ENCODE results near the gene MIER2. TPM values are rescaled to one million over a fixed set of nuclear protein-coding genes. Genes with fewer than 3 reads are reported as not detected.

Gene MIER2
- total and polyA plus RNA-seq, 10 of the 15 experiments (the other 5 are each of a cell fraction or from before 2014, with no cell fraction given), result 0.48 to 23.6 (median 12.1) TPM

- in situ Hi-C loops (cut with MboI), result no loop called here
- no peak overlapping the region for H3K4me3 ChIP-seq
Observed at GRCh38 chr19:306151-306900, 38.3 kb downstream of the MIER2 start.

More at GRCh38 chr19:306151-306900, 38.3 kb downstream of the MIER2 start:
- Histone ChIP-seq H4K20me1 (ENCODE audit: control insufficient read depth, insufficient read depth) (no peaks in the 10 kb centered on the region), H3K4me2 (ENCODE audit: control insufficient read depth, insufficient read depth) (no peak overlapping the region), H3K27me3 (replicated peaks in 1 of 2; ENCODE audit: control insufficient read depth in 2 of 2, insufficient read depth in 2 of 2, low read length in 1 of 2) (no peaks in the 10 kb centered on the region), H3K27ac (ENCODE audit: control insufficient read depth, insufficient read depth) (no peak overlapping the region), H3K36me3 (ENCODE audit: control insufficient read depth in 2 of 2, insufficient read depth in 2 of 2, low read length in 1 of 2) (peaks cover 0 to 17% of the 10 kb centered on the region in 2 experiments; a peak in 3 of 4 replicates), H2AFZ (ENCODE audit: control insufficient read depth, low read depth, low read length) (no peak overlapping the region), H3K79me2 (ENCODE audit: control insufficient read depth, insufficient read depth, low read length) (no peaks in the 10 kb centered on the region), H3K4me1 (ENCODE audit: control insufficient read depth, insufficient read depth, low read length) (no peaks in the 10 kb centered on the region), H3K9me3 (replicated peaks; ENCODE audit: control insufficient read depth, insufficient read depth, low read length) (no peaks in the 10 kb centered on the region), H3K9ac (ENCODE audit: control insufficient read depth, insufficient read depth, low read length) (no peak overlapping the region)
- no TSS peak for BruUV-seq (replicated peaks)
- no peak for ATAC-seq
- FAIRE-seq, result no peak
- POLR2A ChIA-PET, result no interaction called here
- intact Hi-C loops (cut with micrococcal nuclease; ENCODE audit: unreplicated experiment), result no loop called here
- CTCF ChIA-PET, result no interaction called here
- WGBS (ENCODE audit: insufficient coverage, insufficient replicate concordance, low lambda C conversion rate, missing lambda C conversion rate), result 85% methylated on average over 49 of the region's 50 CpGs
- no peak for TF ChIP-seq HCFC1 (IDR thresholded peaks at IDR 0.05; ENCODE audit: low read length)
- TF ChIP-seq CUX1 (IDR thresholded peaks at IDR 0.05; ENCODE audit: insufficient replicate concordance, low read depth, low read length), result no peak
- no peak for TF ChIP-seq ZNF384 (IDR thresholded peaks at IDR 0.05; ENCODE audit: borderline replicate concordance, low read depth, low read length)
- no peak for TF ChIP-seq YBX1 (IDR thresholded peaks at IDR 0.05)
- no peak for TF ChIP-seq BRCA1 (IDR thresholded peaks at IDR 0.05; ENCODE audit: low read depth, low read length)
- no peak for TF ChIP-seq GABPA (IDR thresholded peaks at IDR 0.05; ENCODE audit: low read depth)
- TF ChIP-seq PKNOX1 (IDR thresholded peaks at IDR 0.05), result no peak
- no peak for TF ChIP-seq NR2C2 (IDR thresholded peaks at IDR 0.05; ENCODE audit: borderline replicate concordance, control insufficient read depth, insufficient read length, low read depth)
- TF ChIP-seq PAX5 (IDR thresholded peaks at IDR 0.05; ENCODE audit: borderline replicate concordance, low read depth, low read length), result no peak
- TF ChIP-seq CHD1 (IDR thresholded peaks at IDR 0.05; ENCODE audit: low read depth, low read length), result no peak
- RAD21 ChIA-PET (ENCODE audit: unreplicated experiment), result no interaction called here
- SMC1A ChIA-PET (ENCODE audit: uncharacterized antibody, unreplicated experiment), result no interaction called here
- DNase-seq (ENCODE audit: low read depth, low spot score), result no peak

Measured in GM12878 (cell line).